Activated naive CD4-positive, alpha-beta T cell treated with Interleukin-2 at 50 U/mL for 16 hours (primary cell): ENCODE results near the gene STPG3.

Source experiments
- DNase-seq: peaks from one replicate; pipeline ENCODE4 v3.0.0-alpha.2; 2020

STPG3 gene

GRCh38 chr9:137268538-137269201, 17.6 kb downstream of the STPG3 start:
- DNase-seq = no peak

- no peak for DNase-seq
These were observed 18.2 kb downstream of the STPG3 start for GRCh38 chr9:137269231-137269772.

- no peak for DNase-seq
These were observed 20.0 kb downstream of the STPG3 start for GRCh38 chr9:137270929-137271695.

- no peak for DNase-seq
These were observed 20.6 kb downstream of the STPG3 start for GRCh38 chr9:137271696-137272076.

- DNase-seq = no peak
These were observed 21.4 kb downstream of the STPG3 start for GRCh38 chr9:137272241-137273094.

- no peak for DNase-seq
These were observed 22.0 kb downstream of the STPG3 start for GRCh38 chr9:137273095-137273490.

GRCh38 chr9:137273611-137274320, 22.7 kb downstream of the STPG3 start:
- DNase-seq = no peak

GRCh38 chr9:137275203-137275587, 24.1 kb downstream of the STPG3 start:
- no peak for DNase-seq

- DNase-seq = no peak
These were observed 24.7 kb downstream of the STPG3 start for GRCh38 chr9:137275588-137276472.

- no peak for DNase-seq
These were observed 25.6 kb downstream of the STPG3 start for GRCh38 chr9:137276473-137277328.

GRCh38 chr9:137277329-137278041, 26.4 kb downstream of the STPG3 start, which contains the start of gene TOR4A:
Gene TOR4A, plus strand, starts transcription at chr9:137277726. Its CDS starts 964 bp downstream, at chr9:137278690.
- peak; percentile 31 for DNase-seq

GRCh38 chr9:137278061-137278701, 27.1 kb downstream of the STPG3 start:
- no peak for DNase-seq

GRCh38 chr9:137278721-137279711, 27.9 kb downstream of the STPG3 start:
- DNase-seq = no peak

- DNase-seq = no peak
These were observed 28.8 kb downstream of the STPG3 start for GRCh38 chr9:137279741-137280473.

- no peak for DNase-seq
These were observed 29.6 kb downstream of the STPG3 start for GRCh38 chr9:137280474-137281344.
